SK-MEL-5 (cell line): Measurements from ENCODE around the gene FNDC11. TPM values are rescaled to one million over a fixed set of nuclear protein-coding genes. Genes with fewer than 3 reads are reported as not detected.
"Not testable (repeated sequence)": the region's sequence is repeated elsewhere in the genome, so short reads cannot be mapped to it uniquely, and the experiment has no call there.

Source experiments
- DNase-seq: peaks from one replicate; pipeline ENCODE4 v3.0.0-alpha.2; 2016; ENCODE audit warnings: low read depth, low spot score
- in situ Hi-C: cut with HindIII; loops from 2 replicates; pipeline ENCODE4 v1.10.0; 2016; ENCODE audit warnings: low sequenced_read_pairs, high pct_unique_total_duplicates, low pct_unique_long_range_greater_than_20kb
- total RNA-seq: library from RNA; depleted of rRNA; stranded (reverse); fragments of >200 nt; shearing (Covaris generic); gene quantifications from 2 replicates; pipeline ENCODE4 v1.2.3, GENCODE V29; 2014; rRNA removed

The FNDC11 gene
- total RNA-seq, 1 experiment from 2014 or later, result not detected

DNA sequence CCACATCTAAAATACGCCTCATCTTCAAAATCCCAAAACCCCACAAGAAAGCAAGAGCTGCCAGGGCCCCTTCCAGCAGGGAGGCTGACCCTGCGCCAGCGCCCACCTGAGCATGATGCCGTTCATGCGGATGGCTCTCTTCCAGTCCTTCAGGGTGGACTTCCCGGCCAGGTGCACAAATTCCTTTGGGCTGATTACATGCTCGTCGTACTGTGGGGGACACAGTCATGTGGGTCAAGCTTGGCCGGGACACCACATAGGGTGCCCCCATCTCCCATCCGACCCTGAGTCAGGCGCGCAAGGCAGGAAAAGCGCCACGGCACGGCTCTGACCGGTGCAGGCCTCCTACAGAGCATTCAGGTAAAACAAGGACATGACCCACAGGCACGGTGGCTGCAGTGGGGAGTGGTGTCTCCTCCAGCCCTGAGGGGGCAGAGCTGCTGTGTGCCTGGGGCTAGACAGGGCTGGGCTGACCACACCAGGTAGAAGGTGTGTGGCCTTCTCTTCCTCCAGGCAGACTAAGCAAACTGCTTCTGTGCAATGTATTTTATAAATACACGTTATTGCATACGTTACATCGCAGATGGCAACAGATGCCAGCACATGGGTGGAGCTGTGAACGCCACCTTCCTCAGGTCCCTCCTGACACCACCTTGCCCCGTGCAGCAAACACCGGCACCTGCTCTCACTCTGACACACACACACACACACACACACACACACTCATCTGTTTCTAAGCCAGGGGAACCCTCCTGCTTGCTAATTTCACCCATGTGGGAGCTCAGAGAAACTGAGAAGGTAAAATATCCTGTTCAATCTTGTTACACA, 43.9 kb downstream of the FNDC11 start:
- in situ Hi-C loops, result no loop called here
- DNase-seq, result no peak

DNA sequence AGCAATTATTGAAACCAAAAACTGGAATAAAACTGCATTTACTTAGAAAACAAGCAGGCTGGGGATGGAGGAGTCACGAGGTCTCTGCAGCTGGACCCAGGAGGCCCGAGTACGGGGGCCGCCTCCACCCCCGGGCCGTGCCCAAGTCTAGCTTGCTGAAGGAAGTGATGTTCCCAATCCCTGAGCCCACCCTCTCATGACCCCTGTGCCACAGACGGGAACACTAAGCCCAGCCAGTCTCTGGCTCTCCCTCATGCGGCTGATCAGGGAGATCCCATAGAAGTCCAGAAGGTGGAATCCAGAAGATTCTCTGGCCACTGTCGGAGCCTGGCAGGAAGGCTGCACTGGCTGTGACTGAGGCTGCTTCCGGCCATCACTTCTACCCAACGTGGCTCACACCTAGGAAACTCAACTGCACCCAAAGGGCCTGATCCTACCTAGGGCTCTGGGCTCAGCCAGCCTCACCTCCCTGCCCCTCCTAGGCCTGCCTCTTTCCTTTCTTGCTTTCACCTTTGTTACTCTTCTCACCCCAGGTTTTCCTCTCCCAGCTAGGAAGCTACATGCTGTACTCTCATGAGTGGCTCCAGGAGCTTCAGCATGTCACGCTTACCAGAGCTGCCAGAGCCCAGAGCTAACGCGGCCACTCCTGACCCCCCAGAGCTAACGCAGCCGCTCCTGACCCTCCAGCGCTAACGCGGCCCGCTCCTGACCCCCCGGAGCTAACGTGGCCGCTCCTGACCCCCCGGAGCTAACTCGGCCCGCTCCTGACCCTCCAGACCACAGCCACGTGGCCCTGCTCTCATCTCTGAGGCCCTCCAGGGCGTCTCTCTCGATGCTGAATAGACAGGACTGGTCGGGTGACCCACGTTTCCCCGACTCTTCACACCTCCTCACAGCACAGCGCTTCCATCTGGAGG, 44.8 kb downstream of the FNDC11 start:
- no peak for DNase-seq
- in situ Hi-C loops, result no loop called here

DNA sequence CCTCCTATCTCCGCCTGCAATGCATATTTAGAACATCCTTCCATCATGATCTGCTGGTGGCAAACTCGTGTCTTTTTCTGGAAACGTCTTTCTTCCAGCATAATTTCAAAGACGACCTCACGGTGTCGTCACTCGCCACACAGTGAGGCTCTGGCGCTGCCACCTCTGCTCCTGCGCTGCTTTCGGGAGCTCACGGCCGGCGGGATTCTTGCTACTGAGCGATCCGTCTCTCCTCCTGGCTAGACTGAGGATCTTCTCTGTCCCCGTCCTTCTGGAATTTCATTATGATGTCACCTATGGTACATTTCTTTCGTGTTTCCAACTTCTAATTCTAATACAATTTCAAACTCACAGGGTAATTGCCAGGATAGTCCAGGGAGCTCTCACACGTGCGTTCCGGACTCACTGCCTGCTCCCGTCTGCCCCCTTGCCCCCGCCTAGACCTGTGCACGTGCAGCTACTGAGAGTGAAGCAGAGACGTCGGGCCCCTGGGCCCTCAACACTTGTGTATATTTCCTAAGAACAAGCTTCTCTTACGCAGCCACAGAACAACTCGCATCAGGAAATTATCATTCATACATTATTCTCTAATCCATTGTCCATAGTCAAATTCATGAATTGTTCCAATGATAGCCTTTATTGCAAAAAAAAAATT, 45.6 kb downstream of the FNDC11 start:
- no peak for DNase-seq
- in situ Hi-C loops, result no loop called here

DNA sequence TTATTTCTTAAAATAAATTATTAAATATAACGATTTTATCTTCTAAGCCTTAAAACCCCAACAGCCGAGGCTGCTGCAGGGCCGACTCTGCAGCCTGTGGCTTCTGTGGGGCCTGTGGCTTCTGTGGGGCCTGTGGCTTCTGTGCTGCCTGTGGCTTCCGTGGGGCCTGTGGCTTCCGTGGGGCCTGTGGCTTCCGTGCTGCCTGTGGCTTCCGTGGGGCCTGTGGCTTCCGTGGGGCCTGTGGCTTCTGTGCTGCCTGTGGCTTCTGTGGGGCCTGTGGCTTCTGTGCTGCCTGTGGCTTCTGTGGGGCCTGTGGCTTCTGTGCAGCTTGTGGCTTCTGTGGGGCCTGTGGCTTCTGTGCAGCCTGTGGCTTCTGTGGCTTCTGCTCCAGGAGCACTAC, 47.7 kb downstream of the FNDC11 start:
- in situ Hi-C loops, DNase-seq: not testable (repeated sequence)

DNA sequence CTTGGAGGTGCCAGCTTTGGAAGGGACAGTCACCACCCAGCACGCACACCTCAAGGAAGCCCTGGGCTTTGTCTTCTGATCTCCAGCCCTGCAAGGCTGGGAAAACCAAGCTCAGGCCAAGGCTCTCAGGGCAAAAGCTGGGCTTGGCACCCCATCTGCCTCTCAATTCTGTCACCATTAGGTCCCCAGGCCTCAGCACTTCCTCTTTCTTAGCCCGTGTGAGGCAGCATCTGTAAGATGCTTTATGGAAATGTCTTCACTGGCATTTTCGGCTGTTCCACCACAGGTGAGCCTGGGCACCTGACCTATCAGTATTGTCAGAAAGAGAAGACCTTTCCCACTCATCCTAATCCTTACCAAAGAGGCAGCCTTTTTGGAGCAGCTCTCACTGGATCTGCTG, 48.4 kb downstream of the FNDC11 start:
- DNase-seq, result no peak
- in situ Hi-C loops, result no loop called here

Other genes starting within 250 kb of the FNDC11 start
- gene CHRNA4, start 192.8 kb upstream of the FNDC11 start, total RNA-seq, result not detected in 2 replicates
- 4.3 and 6.2 TPM in 2 replicates for gene KCNQ2, start 81.5 kb upstream of the FNDC11 start, total RNA-seq
- gene EEF1A2, start 55.1 kb upstream of the FNDC11 start, total RNA-seq, result 31.7 and 32.6 TPM in 2 replicates
- 29.6 and 37.5 TPM in 2 replicates for gene PPDPF, start 33.4 kb upstream of the FNDC11 start, total RNA-seq
- 0.19 TPM in 1 of 2 replicates, not detected in the other for gene PTK6, start 16.8 kb upstream of the FNDC11 start, total RNA-seq
- not detected in 2 replicates for gene SRMS, start 6.4 kb upstream of the FNDC11 start, total RNA-seq
- 20.7 and 21.7 TPM in 2 replicates for gene HELZ2, start 20.1 kb downstream of the FNDC11 start, total RNA-seq
- 8.5 and 10.5 TPM in 2 replicates for gene GMEB2, start 72.9 kb downstream of the FNDC11 start, total RNA-seq
- 34.2 TPM in 2 replicates for gene STMN3, start 99.3 kb downstream of the FNDC11 start, total RNA-seq
- 8.4 and 12.5 TPM in 2 replicates for gene RTEL1, start 104.2 kb downstream of the FNDC11 start, total RNA-seq
- gene TNFRSF6B, start 142.5 kb downstream of the FNDC11 start, total RNA-seq, result 1.5 and 1.6 TPM in 2 replicates
- 18.9 and 25.5 TPM in 2 replicates for gene ARFRP1, start 153.8 kb downstream of the FNDC11 start, total RNA-seq
- gene ZGPAT, start 153.9 kb downstream of the FNDC11 start, total RNA-seq, result 23.4 and 24.4 TPM in 2 replicates
- 2.1 and 3.3 TPM in 2 replicates for gene LIME1, start 182.5 kb downstream of the FNDC11 start, total RNA-seq
- gene SLC2A4RG, start 185.6 kb downstream of the FNDC11 start, total RNA-seq, result 11.3 and 11.4 TPM in 2 replicates